Calu3 (cell line): Measurements from ENCODE around the gene PFKFB4. TPM values are rescaled to one million over a fixed set of nuclear protein-coding genes. Genes with fewer than 3 reads are reported as not detected.

Source experiments
- BruUV-seq: library from RNA; stranded (reverse); fragments of 400-500 nt; replicated peaks from 2 replicates; lab custom pipeline; 2021; lab: Mats Ljungman, UMichigan
- CTCF ChIA-PET: fragments of 300-600 bp; sonication (Branson Sonifier 250); formaldehyde crosslinking; loops from one replicate; lab custom pipeline; 2022; ENCODE audit warnings: antibody characterized with exemption; lab: Charles Lee
- DNase-seq: peaks from one replicate; pipeline ENCODE4 v3.0.0; 2022
- H3K27ac Mint-ChIP-seq: one replicate; pipeline ENCODE4 v1.8.0; 2022; ENCODE audit warnings: mixed read lengths; ENCODE audit not compliant: unreplicated experiment
- H3K27me3 Mint-ChIP-seq: one replicate; pipeline ENCODE4 v1.8.0; 2022; ENCODE audit warnings: mixed read lengths; ENCODE audit not compliant: unreplicated experiment
- H3K36me3 Mint-ChIP-seq: one replicate; pipeline ENCODE4 v1.8.0; 2022; ENCODE audit warnings: mild to moderate bottlenecking, moderate library complexity, mixed read lengths; ENCODE audit not compliant: insufficient read depth, unreplicated experiment
- H3K4me1 Mint-ChIP-seq: one replicate; pipeline ENCODE4 v1.8.0; 2022; ENCODE audit warnings: mild to moderate bottlenecking, low read depth, mixed read lengths; ENCODE audit not compliant: unreplicated experiment
- H3K4me3 Mint-ChIP-seq: one replicate; pipeline ENCODE4 v1.8.0; 2022; ENCODE audit warnings: mild to moderate bottlenecking, low read depth, moderate library complexity, mixed read lengths; ENCODE audit not compliant: unreplicated experiment
- H3K9me3 Mint-ChIP-seq: one replicate; pipeline ENCODE4 v1.8.0; 2022; ENCODE audit warnings: low read depth, mixed read lengths; ENCODE audit not compliant: unreplicated experiment
- intact Hi-C: fragments of 100-400 bp; cut with micrococcal nuclease; formaldehyde crosslinking; loops from one replicate; pipeline ENCODE4 v1.10.0; 2022; ENCODE audit not compliant: unreplicated experiment
- microRNA-seq: library from miRNA; unstranded; fragments of <30 nt; microRNA quantifications from one replicate; pipeline ENCODE4 v1.2.0, GENCODE V29; 2022
- total RNA-seq: library from RNA; stranded (reverse); gene quantifications from 2 replicates; pipeline ENCODE4 v1.2.3, GENCODE V29; 2022
- TF ChIP-seq, protein P1 (sequence below): fragments of 200-600 bp; IDR thresholded peaks from one replicate; pipeline ENCODE4 v1.8.0; 2022; ENCODE audit warnings: antibody characterized with exemption; ENCODE audit not compliant: unreplicated experiment

PFKFB4 gene
- total RNA-seq, 1 experiment from 2014 or later = 5.1 TPM

DNA sequence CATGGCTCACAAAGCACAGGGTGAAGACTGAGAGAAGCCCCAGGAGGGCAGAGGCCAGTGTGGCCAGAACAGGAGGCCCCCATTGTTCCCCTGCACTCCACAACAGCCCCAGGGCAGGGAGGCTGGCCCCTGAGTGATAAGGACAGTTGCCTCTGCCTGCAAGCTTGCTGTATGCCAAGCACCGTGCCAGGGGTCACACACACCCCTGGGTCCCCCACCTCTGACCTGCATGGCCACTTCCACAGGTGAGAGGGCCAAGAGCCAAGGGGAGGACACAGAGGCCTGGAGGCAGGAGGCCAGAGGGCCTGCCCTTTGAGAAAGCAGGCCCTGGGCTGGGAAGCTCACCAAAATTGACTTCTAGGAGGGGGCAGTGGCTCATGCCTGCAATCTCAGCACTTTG lies 86.3 kb downstream of the PFKFB4 start:
- BruUV-seq = no TSS peak
- CTCF ChIA-PET = no interaction called here
- Mint-ChIP-seq H3K9me3 (no peaks in the 10 kb centered on the region), H3K27me3 (no peaks in the 10 kb centered on the region), H3K27ac (no peak overlapping the region), H3K36me3 (peaks cover 53% of the 10 kb centered on the region), H3K4me3 (peak overlapping the region; percentile 27), H3K4me1 (peaks cover 25% of the 10 kb centered on the region)
- TF ChIP-seq, protein P1, sequence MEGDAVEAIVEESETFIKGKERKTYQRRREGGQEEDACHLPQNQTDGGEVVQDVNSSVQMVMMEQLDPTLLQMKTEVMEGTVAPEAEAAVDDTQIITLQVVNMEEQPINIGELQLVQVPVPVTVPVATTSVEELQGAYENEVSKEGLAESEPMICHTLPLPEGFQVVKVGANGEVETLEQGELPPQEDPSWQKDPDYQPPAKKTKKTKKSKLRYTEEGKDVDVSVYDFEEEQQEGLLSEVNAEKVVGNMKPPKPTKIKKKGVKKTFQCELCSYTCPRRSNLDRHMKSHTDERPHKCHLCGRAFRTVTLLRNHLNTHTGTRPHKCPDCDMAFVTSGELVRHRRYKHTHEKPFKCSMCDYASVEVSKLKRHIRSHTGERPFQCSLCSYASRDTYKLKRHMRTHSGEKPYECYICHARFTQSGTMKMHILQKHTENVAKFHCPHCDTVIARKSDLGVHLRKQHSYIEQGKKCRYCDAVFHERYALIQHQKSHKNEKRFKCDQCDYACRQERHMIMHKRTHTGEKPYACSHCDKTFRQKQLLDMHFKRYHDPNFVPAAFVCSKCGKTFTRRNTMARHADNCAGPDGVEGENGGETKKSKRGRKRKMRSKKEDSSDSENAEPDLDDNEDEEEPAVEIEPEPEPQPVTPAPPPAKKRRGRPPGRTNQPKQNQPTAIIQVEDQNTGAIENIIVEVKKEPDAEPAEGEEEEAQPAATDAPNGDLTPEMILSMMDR = no peak
- no peak for DNase-seq
- intact Hi-C loops = no loop called here

DNA sequence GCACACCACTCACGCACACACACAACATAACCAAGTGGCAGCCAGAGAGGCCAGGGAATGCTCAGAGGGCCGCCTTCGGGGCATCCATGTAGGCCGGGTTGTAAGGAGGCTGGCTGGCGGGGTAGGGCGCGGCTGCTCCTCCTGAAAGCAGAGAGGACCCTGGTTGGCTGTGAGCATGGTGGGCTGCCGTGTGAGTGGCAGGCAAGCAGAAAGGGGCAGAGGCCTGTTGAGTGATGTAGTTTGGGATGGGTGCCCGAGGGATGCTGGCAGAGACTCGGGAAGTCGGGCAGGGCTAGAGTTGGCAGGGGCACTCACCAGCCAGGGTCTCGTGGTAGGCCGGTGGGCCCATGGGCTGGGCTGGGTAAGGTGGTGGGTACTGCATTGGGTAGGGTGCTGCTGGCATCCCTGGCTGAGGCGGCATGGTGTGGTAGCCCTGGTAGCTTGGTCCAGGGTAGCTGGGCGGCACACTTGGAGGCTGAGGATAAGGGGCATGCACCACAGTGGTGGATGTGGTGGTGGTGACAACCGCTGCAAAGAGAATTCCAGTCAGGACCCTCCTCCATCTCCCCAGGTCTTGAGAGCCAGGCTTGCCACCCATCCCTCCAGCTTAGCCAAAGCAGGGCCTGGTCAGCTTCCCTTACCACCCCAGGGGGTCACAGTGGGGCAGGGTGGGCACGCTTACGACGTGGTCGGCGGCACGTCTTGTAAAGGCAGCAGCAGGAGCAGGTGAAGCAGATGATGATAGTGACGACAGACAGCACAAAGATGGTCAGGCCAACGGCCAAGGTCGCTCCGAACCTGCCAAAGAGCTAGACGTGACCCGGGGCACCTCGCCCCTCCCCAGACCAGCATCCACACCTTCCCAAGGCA lies 87.3 kb downstream of the PFKFB4 start:
- no TSS peak for BruUV-seq
- Mint-ChIP-seq H3K27ac (no peak overlapping the region), H3K27me3 (no peaks in the 10 kb centered on the region), H3K9me3 (no peaks in the 10 kb centered on the region), H3K36me3 (peaks cover 56% of the 10 kb centered on the region), H3K4me3 (peak overlapping the region; percentile 27), H3K4me1 (peaks cover 26% of the 10 kb centered on the region)
- intact Hi-C loops = no loop called here
- CTCF ChIA-PET = interaction anchor here (0.5 kb wide), 2 partner anchors 120 to 162 kb away, joined by 5 to 17 read pairs; no protein-coding TSS in a partner anchor
- no peak for DNase-seq
- TF ChIP-seq, protein P1 = no peak

DNA sequence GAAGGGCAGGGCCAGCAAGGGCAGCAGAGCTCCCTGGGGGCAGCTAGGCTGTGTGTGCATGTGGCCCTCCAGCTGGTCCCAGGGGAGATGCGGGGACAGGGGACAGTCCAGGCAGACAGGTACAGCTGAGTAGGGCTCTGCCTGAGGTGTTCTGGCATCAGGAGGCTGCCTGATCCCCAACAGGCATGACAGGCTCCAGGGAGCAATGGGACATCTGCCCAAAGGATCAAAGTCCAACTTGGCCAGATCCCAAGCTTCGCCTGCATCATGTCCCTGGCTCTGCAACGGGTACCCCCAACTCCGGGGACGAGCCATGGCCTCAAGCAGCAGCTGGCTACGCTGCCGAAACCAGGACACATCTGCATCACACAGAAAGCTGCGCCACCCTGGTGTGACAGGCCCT lies 88.3 kb downstream of the PFKFB4 start:
- no peak for DNase-seq
- Mint-ChIP-seq H3K36me3 (peaks cover 50% of the 10 kb centered on the region), H3K9me3 (no peaks in the 10 kb centered on the region), H3K4me1 (peaks cover 21% of the 10 kb centered on the region), H3K27me3 (no peaks in the 10 kb centered on the region), H3K4me3 (no peak overlapping the region), H3K27ac (peak overlapping the region; percentile 68)
- CTCF ChIA-PET = no interaction called here
- intact Hi-C loops = no loop called here
- BruUV-seq = no TSS peak
- TF ChIP-seq, protein P1 = no peak

Small RNAs within 50 kb of the gene (microRNA-seq; reads per million reads assigned to microRNA genes)
- gene MIR6823 (not detected), gene MIR711 (not detected)

Other genes with a start within 250 kb of the PFKFB4 start
- not detected in 2 replicates for gene SPINK8, start 223.1 kb downstream of the PFKFB4 start, total RNA-seq
- gene FBXW12, start 184.6 kb downstream of the PFKFB4 start, total RNA-seq = not detected in 2 replicates
- gene PLXNB1, start 126.7 kb downstream of the PFKFB4 start, total RNA-seq = 174 and 175 TPM in 2 replicates
- 18.9 and 19.9 TPM in 2 replicates for gene CCDC51, start 116.7 kb downstream of the PFKFB4 start, total RNA-seq
- gene TMA7, start 116.5 kb downstream of the PFKFB4 start, total RNA-seq = 139 and 171 TPM in 2 replicates
- gene ATRIP, start 110.1 kb downstream of the PFKFB4 start, total RNA-seq = 12.5 and 13.7 TPM in 2 replicates
- 192 and 287 TPM in 2 replicates for gene SHISA5, start 52.6 kb downstream of the PFKFB4 start, total RNA-seq
- 0.34 and 0.94 TPM in 2 replicates for gene UCN2, start 7.0 kb upstream of the PFKFB4 start, total RNA-seq
- 8.6 and 13.9 TPM in 2 replicates for gene COL7A1, start 38.5 kb upstream of the PFKFB4 start, total RNA-seq
- 196 and 207 TPM in 2 replicates for gene UQCRC1, start 52.8 kb upstream of the PFKFB4 start, total RNA-seq
- not detected in 2 replicates for gene TMEM89, start 65.0 kb upstream of the PFKFB4 start, total RNA-seq
- gene SLC26A6, start 78.7 kb upstream of the PFKFB4 start, total RNA-seq = 21.6 and 27.0 TPM in 2 replicates
- 24.9 and 28.5 TPM in 2 replicates for gene CELSR3, start 106.1 kb upstream of the PFKFB4 start, total RNA-seq
- 23.1 and 26.9 TPM in 2 replicates for gene NCKIPSD, start 129.1 kb upstream of the PFKFB4 start, total RNA-seq
- gene IP6K2, start 160.4 kb upstream of the PFKFB4 start, total RNA-seq = 87.0 and 105 TPM in 2 replicates